ENCODE data around the gene PANX1.
"Not testable (repeated sequence)": the region's sequence is repeated elsewhere in the genome, so short reads cannot be mapped to it uniquely, and the experiment has no call there.

PANX1 gene, protein sequence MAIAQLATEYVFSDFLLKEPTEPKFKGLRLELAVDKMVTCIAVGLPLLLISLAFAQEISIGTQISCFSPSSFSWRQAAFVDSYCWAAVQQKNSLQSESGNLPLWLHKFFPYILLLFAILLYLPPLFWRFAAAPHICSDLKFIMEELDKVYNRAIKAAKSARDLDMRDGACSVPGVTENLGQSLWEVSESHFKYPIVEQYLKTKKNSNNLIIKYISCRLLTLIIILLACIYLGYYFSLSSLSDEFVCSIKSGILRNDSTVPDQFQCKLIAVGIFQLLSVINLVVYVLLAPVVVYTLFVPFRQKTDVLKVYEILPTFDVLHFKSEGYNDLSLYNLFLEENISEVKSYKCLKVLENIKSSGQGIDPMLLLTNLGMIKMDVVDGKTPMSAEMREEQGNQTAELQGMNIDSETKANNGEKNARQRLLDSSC

DNA sequence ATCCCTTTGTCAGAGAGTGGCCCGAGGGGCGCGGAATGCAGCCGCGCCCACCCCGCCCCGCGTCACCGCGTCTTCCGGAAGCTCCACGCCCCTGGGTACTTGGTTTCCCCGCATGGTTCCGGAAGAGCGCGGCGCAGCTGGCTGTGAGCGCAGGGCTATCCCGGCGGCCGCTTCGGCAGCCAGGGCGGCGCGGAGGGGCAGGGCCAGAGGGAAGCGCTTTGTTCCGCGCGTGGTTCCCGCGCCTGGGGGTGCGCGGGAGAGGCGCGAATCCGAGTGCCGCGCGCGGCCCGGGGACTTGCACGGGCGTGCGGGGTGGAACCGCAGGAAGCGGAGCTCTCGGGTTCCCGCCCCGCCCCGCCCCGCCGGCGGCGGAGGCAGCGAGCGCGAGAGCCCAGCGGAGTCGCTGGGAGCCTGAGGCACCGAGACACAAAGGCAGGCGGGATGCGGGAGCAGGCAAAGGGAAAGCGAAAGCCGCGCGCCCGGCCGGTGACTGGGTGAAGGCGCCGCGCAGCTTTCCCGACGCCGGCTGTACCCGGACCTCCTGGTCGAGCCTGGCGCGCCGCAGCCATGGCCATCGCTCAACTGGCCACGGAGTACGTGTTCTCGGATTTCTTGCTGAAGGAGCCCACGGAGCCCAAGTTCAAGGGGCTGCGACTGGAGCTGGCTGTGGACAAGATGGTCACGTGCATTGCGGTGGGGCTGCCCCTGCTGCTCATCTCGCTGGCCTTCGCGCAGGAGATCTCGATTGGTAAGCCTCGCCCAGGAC lies at the start of gene PANX1:
Gene PANX1, plus strand, starts transcription at position 96 of the 766 bp plus-strand sequence. Its CDS starts 472 bp downstream, at position 568.
- DNase-seq = peak in 52 of 58 donors; percentile 32 to 88 (median 68)

DNA sequence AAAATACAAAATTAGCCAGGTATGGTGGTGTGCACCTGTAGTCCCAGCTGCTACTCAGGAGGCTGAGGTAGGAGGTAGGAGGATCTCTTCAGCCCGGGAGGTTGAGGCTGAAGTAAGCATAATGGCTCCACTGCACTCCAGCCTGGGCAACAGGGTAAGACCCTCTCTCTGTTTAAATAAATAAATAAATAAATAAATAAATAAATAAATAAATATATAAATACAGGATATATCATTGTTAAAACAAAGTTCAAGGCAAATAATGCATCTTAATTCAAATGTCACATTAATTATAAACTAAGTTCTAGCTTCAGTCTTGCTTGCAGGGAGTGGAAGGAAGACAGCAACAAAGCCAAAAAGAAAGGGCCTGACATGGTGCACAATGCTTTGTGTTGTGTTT lies 44.5 kb upstream of the PANX1 start:
- DNase-seq = no peak

DNA sequence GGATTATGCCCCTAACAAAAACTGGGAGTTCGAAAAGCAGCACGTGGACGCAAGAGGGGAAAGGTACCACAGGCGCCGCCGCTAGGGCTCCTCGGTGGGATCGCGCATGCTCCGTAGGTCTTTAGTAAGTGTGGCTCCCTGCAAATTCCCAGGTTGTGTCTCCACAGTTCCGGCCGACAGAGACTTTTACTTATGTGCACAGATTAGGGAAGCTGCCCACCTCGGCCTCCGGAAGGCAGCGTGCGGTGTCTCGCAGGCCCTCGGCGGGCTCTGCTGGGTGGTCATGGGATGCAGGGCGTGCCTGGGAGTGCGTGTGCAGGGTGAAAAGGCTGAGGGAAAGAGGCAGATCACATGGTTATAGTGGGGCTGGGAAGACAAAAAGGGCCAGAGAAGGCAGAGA lies 39.7 kb upstream of the PANX1 start:
- DNase-seq = no peak

DNA sequence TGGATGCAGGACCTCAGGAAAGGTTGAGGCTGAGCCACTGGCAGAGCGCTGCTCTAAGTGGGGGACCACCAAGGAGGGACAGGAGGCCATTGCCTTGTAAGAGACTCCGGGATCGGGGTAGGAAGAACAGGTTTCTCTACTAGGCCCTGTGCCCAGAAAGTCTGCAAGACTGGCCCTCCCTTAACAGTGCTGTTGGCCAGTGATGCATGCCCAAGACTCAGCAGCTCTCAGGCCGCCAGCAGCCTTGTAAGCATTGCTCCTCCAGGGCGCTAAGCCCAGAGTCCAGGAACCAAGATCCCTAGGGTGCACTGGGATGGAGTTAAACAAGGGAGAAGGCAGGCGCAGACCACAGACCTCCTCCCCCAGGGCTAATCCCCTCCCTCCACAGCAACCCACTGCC lies 39.3 kb upstream of the PANX1 start:
- DNase-seq = no peak

DNA sequence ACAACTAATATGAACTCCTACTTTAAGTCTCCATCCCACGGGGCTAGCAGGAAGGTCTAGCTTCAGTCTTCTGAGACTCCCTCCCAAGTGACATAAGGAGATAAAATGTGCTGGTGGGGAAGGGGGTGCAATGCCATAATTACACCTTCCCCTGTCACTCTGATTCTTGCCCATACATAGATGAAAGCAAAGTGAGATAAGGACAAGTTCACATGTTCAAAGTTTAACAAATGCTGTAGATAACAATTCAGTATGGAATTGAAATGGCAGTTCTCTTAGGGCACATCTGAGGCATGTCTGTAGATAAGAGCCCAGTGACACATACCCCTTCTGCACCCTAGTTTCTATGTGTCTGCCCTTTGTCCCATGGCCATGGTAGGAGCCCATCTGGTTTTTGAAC lies 38.2 kb upstream of the PANX1 start:
- DNase-seq = no peak

DNA sequence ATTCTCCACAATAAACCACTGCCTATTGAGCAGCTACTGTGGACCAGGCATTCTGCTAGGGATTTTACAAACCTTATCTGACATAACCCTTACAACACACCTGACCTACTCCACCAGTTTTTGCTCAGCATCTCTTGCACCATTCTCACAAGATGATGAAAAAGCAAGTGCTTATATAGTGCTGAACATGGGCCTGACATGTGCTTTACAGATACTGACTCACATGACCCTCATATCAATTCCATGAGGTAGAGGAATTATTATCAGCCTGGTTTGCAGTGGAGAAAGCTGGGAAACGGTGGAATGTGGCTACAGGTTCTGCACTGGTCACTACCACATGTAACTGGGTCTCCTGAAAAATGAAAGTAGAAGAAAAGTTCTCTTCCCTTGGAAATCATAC lies 37.5 kb upstream of the PANX1 start:
- no peak for DNase-seq

DNA sequence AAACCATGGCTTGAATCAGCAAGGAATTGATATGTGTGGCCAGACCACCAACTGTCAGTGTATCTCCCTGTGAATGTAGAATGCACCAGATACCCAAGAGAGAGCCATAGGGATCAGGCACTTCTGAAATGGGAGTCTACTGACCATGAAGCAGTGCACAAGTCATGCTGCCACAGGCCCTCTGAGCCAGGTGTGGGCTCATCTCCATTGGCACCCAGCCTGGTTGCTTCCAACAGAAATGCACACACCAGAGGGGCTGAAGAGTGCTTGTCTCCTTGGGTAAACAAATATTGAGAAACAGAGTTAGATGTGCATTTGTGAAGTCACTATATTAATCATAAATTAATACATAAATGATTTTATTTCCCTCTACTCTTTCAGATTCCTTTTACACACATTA lies 28.4 kb upstream of the PANX1 start:
- no peak for DNase-seq

DNA sequence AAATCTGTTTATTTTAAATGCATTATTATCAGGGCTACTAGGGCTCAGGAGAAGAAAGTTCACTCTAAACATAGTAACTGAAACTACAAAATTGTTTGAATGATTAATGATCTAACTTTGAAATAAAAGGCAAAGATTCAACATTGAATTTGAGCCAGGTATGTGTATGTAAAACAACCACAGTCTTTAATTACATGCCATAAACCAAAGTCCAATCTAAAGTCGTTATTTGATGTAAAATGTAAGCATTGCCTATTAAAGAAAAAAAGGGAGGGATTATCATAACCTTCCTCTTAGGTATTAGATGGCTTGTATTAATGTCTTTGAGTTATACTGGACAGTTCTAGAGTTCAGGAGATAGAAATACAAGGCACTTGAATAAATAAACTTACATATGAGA lies 25.2 kb upstream of the PANX1 start:
- no peak for DNase-seq

DNA sequence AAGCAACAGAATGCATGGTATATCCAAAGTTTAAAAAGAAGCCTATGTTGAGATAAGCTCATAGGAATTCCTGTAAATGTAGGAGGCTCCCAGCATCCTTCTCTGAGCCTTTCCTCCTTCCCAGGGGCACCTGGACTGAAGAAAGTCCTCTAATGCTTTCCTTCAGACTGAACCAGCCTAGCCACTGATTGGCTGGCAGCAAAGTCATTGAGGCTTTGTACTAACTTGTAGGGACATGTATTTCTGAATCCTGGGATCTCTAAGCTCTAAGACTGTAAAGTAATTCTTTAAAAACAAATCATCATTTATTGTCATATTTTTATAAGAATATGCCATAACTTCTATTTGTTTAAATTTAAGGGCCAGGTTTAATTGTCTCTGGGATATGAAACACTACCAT lies 23.9 kb upstream of the PANX1 start:
- no peak for DNase-seq

DNA sequence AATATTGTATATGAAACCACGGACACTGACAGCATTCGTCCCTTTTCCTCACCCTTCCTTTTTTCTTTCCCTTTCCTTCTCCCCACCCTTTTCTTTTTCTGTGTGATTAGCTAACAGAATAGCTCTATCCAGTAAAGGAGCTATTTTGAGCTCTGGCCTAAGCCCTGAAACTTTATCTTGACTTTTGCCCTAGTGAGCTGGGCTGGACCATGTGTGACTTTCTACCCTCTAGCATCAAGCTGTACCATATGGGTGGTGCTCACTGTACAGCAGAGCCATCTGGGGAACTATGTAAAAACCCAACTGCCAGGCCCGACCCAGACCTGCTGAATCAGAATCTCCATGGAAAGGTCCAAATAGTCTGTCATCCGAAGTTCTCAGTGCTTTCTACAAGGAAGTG lies 21.9 kb upstream of the PANX1 start:
- DNase-seq = no peak

DNA sequence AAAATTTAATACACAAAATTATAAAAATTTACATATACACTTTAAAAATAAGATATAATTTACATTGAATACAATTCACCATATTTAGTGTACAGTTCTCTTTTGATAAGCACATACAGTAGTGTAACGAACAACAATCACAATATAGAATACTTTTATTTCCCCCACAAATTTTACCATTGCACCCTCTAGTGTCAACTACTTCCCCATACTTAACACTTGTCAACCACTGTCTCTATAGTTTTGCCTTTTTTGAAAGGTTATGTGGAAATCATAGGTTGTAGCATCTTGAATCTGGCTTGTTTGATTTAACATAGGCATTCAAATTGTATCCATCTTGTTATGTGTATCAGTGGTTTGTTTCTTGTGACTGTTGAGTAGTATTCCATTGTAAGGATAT lies 21.3 kb upstream of the PANX1 start:
- DNase-seq = no peak

DNA sequence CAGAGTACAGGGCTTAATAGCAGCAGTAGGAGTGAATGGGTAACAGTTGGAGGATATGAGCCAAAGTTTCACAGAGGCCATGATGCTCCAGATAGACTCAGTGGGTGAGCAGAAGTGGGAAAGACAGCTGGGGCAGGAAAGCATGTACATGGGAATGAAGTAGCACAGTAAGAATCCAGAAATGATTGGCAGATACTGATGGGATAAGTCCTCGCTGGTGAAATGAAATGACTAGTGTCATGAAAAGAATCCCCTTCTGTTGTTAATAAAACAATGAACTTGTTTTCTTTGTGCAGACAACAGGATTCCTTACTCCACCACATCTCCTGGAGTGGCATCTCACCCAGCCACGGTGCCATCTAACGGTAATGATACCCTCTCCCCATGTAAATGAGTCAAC lies 17.4 kb upstream of the PANX1 start:
- DNase-seq = no peak

DNA sequence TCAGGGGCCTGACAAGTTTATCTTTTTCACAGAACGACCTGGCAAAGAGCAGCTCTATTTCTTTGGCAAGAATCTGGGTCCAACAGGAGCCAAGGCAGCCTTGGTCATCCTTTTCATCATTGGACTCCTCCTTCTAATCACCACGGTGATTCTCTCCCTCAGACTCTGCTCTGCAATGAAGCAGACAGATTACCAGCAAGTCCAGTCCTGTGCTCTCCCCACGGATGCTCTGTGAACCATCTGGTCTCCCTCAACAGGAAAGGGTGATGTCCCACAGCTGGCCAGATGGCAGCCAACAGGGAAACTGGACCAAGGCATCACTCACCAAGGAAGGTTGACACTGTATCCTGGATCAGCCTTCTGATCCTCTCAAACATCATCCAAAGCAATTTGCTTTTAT lies 17.0 kb upstream of the PANX1 start:
- DNase-seq = no peak

DNA sequence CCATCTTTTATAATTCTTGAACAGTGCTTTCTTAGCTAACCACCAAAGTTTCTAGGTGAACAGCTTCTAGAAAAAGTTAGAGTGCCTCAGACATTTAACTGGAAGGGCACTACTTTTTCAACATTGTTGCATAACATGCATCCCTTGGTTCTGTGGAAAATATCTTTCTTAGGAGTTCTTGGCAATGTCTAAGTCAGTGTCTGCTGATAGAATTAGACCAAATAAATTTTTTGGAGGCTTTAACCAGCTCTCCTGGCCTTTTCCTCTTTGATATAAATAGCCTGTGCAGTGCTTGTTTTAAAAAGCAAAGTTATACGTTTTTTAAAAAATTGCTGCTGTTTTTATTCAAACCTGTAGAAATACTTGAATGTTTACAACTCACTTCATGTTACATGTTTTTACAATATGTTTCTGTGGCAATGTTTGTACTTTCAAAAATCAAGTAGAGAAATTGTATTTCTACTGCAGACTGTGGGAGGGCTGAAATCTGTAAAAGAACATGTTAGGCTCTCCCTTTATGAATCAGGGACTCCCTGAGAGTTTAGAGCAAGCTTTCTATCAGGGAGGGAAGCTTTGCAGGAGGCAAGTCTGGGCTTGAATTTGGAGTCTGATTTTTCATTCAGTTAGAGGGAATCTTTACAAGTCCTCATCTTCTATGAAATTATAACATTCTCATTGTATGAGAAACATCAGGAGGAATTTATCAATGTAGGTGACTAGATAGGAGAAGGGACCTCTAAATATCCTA lies 16.3 kb upstream of the PANX1 start:
- DNase-seq = no peak

DNA sequence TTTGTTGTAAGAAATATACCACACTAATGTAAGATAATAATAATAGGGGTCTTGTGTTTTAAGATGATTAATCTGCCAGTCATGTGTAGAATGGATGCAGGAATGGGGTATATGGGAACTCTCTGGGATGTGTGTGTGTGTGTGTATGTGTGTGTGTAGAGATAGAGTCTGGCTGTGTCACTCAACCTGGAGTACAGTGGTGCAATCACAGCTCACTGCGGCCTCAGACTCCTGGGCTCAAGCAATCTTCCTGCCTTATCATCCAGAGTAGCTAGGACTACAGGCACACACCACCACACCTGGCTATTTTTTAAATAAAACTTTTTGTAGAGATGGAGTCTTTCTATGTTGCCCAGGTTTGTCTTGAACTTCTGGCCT lies 11.5 kb upstream of the PANX1 start:
- no peak for DNase-seq

DNA sequence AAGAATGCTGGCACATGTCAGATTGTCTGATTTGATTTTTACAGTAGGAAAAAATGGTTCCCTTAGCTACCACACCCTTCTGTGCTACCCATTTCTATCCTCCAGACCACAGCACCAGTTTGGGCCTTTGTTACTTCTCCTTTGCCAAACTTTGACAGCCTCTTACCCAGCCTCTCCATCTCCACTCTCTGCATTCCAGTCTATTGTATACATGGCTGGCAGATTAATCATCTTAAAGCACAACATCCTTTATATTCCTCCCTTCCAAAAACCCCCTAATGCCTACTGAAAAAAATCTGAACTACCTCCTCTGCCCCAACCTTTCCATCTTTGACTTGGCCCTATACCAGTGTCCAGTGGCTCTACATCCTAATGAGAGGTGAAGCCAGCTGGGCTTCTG lies 10.8 kb upstream of the PANX1 start:
- DNase-seq = no peak

DNA sequence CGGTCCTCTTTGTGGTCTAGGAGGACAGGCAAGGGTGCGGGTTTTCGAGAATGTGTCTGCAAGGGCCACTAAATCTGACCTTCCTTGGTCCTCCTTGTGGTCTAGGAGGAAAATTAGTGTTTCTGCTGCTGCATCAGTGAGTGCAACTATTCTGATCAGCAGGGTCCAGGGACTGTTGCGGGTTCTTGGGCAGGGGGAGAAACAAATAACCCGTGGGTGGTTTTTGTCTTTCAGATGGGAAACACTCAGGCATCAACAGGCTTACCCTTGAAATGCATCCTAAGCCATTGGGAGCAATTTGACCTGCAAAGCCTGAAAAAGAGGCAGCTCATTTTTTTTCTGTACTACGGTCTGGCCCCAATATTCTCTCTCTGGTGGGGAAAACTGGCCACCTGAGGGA lies 9.0 kb upstream of the PANX1 start:
- DNase-seq = not testable (repeated sequence)

DNA sequence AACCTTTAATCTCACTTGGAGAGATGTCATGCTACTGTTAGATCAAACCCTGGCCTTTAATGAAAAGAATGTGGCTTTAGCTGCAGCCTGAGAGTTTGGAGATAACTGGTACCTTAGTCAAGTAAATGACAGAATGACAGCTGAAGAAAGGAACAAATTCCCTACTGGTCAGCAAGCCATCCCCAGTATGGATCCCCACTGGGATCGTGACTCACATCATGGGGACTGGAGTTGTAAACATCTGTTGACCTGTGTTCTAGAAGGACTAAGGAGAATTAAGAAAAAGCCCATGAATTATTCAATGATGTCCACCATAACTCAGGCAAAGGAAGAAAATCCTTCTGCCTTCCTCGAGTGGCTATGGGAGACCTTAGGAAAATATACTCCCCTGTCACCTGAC lies 8.1 kb upstream of the PANX1 start:
- not testable (repeated sequence) for DNase-seq

DNA sequence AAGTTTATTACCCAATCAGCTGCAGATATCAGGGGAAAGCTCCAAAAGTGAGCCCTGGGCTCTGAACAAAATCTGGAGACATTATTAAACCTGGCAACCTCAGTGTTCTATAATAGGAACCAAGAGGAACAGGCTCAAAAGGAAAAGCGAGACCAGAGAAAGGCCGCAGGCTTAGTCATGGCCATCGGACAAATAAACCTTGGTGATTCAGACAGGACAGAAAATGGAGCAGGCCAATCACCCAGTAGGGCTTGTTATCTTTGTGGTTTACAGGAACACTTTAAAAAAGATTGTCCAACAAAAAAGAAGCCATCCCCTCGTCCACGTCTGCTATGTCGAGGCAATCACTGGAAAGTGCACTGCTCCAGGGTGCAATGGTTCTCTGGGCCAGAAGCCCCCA lies 7.7 kb upstream of the PANX1 start:
- DNase-seq = no peak

DNA sequence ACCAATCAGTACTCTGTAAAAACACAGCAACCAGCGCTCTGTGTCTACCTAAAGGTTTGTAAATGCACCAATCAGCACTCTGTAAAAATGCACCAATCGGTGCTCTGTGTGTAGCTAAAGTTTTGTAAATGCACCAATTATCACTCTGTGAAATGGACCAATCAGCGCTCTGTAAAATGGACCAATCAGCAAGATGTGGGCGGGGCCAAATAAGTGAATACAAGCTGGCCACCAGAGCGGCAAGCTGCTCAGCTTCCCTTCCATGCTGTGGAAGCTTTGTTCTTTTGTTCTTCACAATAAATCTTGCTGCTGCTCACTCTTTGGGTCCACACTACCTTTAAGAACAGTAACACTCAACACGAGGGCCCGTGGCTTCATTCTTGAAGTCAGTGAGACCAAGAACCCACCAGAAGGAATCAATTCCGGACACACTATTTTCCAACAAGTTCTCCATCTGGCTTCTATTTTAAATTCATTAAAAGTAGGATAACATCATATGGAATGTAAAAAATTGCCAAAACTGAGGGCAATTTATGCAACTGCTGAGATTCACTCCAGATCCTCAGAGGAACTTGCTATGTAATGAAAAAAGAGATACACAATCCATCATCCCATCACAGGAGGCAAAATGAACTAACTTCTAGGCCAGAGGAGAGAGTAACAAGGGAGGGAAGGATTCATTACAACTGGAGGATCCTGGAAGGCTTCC lies 3.1 kb upstream of the PANX1 start:
- no peak for DNase-seq

DNA sequence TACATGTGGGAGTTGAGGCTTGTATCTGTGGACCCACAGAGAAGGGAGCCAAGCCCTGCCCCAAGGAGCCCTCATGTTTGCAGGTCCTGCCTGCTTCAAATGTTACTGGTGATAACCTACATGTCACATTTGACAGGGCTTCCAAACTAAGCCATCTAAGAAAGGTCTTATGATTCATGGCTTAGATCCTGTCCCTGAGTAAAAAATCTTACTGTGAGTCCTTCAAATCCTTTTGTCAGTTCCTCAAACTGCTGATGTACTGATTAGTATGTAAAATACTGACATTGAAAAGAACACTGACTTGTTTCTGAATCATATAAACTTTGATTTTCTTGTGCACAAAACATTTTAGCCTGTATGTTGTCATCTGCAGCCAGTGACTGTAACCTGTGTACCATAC lies 1.0 kb upstream of the PANX1 start:
- DNase-seq = no peak

All from anterior cingulate cortex (tissue), 58 donors.